ENCODE data around the gene SH3GL2.
"Not testable (repeated sequence)": the region's sequence is repeated elsewhere in the genome, so short reads cannot be mapped to it uniquely, and the experiment has no call there.

SH3GL2 gene

GRCh38 chr9:17752021-17752420 lies 173.2 kb downstream of the SH3GL2 start:
- DNase-seq (ENCODE audit: low spot score): no peak

- DNase-seq (ENCODE audit: low spot score): no peak
Observed at GRCh38 chr9:17757816-17758215, 178.9 kb downstream of the SH3GL2 start.

GRCh38 chr9:17760250-17760649 lies 181.4 kb downstream of the SH3GL2 start:
- DNase-seq (ENCODE audit: low spot score): no peak

- no peak for DNase-seq (ENCODE audit: low spot score)
Observed at GRCh38 chr9:17761984-17762676, 183.3 kb downstream of the SH3GL2 start.

GRCh38 chr9:17764306-17764705 lies 185.4 kb downstream of the SH3GL2 start:
- no peak for DNase-seq (ENCODE audit: low spot score)

- not testable (repeated sequence) for DNase-seq (ENCODE audit: low spot score)
Observed at GRCh38 chr9:17765131-17765530, 186.3 kb downstream of the SH3GL2 start.

GRCh38 chr9:17772223-17772622 lies 193.4 kb downstream of the SH3GL2 start:
- DNase-seq (ENCODE audit: low spot score): no peak

GRCh38 chr9:17775656-17776055 lies 196.8 kb downstream of the SH3GL2 start:
- no peak for DNase-seq (ENCODE audit: low spot score)

- DNase-seq (ENCODE audit: low spot score): no peak
Observed at GRCh38 chr9:17776735-17777134, 197.9 kb downstream of the SH3GL2 start.

GRCh38 chr9:17777465-17777864 lies 198.6 kb downstream of the SH3GL2 start:
- no peak for DNase-seq (ENCODE audit: low spot score)

GRCh38 chr9:17782430-17783149 lies 203.7 kb downstream of the SH3GL2 start:
- DNase-seq (ENCODE audit: low spot score): no peak

GRCh38 chr9:17783227-17783626 lies 204.4 kb downstream of the SH3GL2 start:
- no peak for DNase-seq (ENCODE audit: low spot score)

GRCh38 chr9:17789316-17789715 lies 210.4 kb downstream of the SH3GL2 start:
- no peak for DNase-seq (ENCODE audit: low spot score)

- peak; percentile 7 for DNase-seq (ENCODE audit: low spot score)
Observed at GRCh38 chr9:17793713-17794622, 215.1 kb downstream of the SH3GL2 start.

- no peak for DNase-seq (ENCODE audit: low spot score)
Observed at GRCh38 chr9:17795744-17796143, 216.9 kb downstream of the SH3GL2 start.

GRCh38 chr9:17799369-17799768 lies 220.5 kb downstream of the SH3GL2 start:
- peak; percentile 11 for DNase-seq (ENCODE audit: low spot score)

- no peak for DNase-seq (ENCODE audit: low spot score)
Observed at GRCh38 chr9:17800418-17800817, 221.6 kb downstream of the SH3GL2 start.

GRCh38 chr9:17802249-17802857 lies 223.5 kb downstream of the SH3GL2 start:
- peak; percentile 17 for DNase-seq (ENCODE audit: low spot score)

- no peak for DNase-seq (ENCODE audit: low spot score)
Observed at GRCh38 chr9:17807613-17808282, 228.9 kb downstream of the SH3GL2 start.

- no peak for DNase-seq (ENCODE audit: low spot score)
Observed at GRCh38 chr9:17810317-17810716, 231.5 kb downstream of the SH3GL2 start.

- DNase-seq (ENCODE audit: low spot score): peak; percentile 66
Observed at GRCh38 chr9:17810728-17811571, 232.1 kb downstream of the SH3GL2 start.
